Uterus (tissue), 2 donors: ENCODE results near the gene PID1.

ENCODE experiments used
- CTCF ChIP-seq, 4 experiments: fragments of 200-600 bp in 2 of 4; fragments of 450-650 bp in 2 of 4; sonication (generic) in 2 of 4; IDR thresholded peaks; one replicate each; pipeline ENCODE4 v1.5.1; 2016 to 2019; ENCODE audit warnings: antibody characterized with exemption in 4 of 4, mild to moderate bottlenecking in 2 of 4, moderate library complexity in 1 of 4
- POLR2A ChIP-seq, 2 donors: fragments of 450-650 bp; IDR thresholded peaks; one replicate each; pipeline ENCODE4 v1.6.1; 2016; ENCODE audit warnings: antibody characterized with exemption in 2 of 2, mild to moderate bottlenecking in 1 of 2, moderate library complexity in 1 of 2

DNA sequence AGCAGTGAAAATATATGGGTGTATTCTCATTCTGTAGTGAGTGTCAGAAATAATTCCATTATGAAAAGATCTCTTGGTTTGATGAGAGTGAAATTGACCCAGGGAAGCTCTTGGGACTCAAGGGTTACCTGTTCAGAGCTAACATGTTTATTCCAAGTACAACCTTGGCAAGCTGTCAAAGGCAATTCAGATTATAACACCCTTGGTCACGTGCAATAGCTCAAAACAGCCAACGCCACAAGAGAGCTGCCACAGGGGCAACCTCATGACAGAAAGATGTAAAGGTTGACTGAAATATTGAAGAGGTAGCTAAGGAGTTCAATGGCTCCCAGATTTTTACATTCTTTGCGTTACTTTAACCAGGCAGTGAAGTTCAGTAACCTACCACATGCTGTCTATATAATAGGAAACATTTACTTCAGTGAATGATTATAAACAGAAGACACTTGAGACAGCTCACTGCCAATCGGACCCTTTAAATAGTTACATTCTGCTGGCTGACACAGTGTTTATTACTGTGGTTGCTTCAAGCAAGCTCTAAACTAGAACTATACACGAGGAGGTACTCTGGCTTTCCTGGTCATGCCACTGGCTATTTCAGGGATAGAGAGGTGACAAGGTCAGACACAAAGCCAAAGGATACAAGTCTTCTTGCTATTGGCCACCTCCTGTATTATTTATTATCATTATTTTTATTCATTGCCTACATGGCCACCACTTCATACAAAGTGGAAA lies 187.3 kb downstream of the PID1 start:
- no peak for TF ChIP-seq CTCF (IDR thresholded peaks at IDR 0.05)
- TF ChIP-seq POLR2A (IDR thresholded peaks at IDR 0.05): no peak
